CD1c-positive myeloid dendritic cell (primary cell): ENCODE data around the gene CTNNB1.
"Not testable (repeated sequence)": the region's sequence is repeated elsewhere in the genome, so short reads cannot be mapped to it uniquely, and the experiment has no call there.

ENCODE experiments used
- DNase-seq: peaks from one replicate; pipeline ENCODE4 v3.0.0-alpha.2; 2016; ENCODE audit errors: extremely low spot score

CTNNB1 gene

GRCh38 chr3:41258239-41258800 is 59.0 kb downstream of the CTNNB1 start:
- no peak for DNase-seq

- no peak for DNase-seq
Observed at GRCh38 chr3:41259449-41260062, 60.3 kb downstream of the CTNNB1 start.

- no peak for DNase-seq
Observed at GRCh38 chr3:41260063-41260450, 60.8 kb downstream of the CTNNB1 start.

DNA sequence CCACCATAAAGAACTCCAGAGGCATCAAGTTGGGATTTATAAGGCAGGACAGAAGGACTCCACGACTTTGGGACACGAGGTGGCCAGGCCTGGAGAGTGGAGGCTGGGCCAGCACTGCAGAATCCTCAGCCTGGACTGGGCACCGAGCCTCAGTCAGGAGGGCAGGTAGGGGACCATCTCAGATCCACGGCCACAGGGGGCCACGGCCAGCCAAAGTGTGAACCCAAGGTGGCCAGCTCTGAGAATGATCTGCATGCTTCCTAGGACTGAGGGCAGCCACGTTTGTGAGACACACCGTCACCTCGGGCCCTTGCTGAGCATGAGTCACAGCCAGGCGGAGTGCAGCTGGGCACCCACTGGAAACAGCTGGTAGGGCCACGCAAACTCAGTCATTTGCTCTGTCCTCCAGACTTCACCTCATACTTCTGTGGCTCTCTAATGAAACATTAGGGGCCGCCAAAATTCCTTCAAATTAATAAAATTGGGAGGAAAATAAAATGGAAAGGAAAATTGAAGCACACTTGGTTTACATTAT is 65.8 kb downstream of the CTNNB1 start:
- DNase-seq: no peak

DNA sequence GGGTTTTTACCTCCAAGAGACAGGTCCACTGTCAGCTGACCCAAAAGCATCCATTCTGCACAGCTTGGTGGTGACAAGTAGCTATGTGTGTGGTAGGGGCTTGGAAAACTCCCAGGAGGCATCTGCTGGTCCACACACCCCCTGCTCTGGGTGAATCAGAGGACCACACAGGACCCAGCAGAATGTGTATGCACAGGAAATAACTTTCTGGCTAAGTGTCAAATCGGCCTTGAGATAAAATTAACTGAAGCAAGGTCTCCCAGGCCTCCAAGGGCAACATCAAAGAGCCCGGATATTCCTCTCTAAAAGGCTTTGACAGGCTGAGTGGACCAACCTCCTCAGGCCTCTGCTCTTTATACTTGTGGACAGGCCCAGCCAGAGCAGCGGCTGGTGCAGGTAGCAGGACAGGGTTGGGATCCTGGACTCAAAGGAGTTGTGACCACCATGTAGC is 66.5 kb downstream of the CTNNB1 start:
- DNase-seq: no peak

DNA sequence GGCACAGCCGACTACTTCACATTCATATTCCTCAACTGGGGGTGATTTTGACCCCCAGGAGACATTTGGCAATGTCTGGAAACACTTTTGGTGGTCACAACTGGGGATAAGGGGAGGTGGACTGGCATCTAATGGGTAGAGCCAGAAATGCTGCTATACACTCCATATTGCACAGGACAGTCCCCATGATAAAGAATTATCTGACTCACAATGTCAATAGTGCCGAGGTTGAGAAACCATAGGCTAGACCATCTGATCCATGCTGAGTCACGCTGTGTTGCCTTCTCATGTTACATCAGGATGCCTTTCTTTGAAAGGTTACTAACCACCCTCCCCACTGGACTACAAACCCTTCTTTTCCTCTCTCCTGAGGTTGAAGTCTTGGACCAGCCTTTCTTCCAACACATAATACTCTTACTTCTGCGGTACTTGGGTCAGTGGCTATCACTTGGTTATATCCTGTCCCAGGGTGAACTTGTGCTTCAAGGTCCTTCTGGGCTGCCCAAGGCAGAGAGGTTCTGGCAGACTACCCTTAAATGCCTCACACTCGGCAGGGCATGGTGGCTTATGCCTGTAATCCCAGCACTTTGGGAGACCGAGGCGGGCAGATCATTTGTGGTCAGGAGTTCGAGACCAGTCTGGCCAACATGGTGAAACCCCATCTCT is 68.8 kb downstream of the CTNNB1 start:
- DNase-seq: no peak

DNA sequence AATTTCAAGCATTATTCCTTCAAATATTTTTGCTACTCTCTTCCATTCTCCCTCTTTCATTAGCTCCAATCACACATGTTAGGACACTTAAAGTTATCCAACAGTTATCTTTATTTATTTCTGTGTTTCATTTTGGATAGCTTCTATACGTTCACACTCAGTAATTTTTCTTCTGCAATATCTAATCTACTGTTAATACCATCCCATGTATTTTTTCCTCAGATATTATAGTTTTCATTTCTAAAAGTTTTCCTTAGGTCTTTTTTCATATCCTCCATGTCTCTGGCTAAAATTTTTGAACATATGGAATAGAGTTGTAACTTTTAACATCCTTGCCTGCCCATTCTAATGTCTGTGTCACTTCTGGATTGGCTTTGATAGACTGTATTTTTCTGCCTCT is 73.4 kb downstream of the CTNNB1 start:
- DNase-seq: no peak

DNA sequence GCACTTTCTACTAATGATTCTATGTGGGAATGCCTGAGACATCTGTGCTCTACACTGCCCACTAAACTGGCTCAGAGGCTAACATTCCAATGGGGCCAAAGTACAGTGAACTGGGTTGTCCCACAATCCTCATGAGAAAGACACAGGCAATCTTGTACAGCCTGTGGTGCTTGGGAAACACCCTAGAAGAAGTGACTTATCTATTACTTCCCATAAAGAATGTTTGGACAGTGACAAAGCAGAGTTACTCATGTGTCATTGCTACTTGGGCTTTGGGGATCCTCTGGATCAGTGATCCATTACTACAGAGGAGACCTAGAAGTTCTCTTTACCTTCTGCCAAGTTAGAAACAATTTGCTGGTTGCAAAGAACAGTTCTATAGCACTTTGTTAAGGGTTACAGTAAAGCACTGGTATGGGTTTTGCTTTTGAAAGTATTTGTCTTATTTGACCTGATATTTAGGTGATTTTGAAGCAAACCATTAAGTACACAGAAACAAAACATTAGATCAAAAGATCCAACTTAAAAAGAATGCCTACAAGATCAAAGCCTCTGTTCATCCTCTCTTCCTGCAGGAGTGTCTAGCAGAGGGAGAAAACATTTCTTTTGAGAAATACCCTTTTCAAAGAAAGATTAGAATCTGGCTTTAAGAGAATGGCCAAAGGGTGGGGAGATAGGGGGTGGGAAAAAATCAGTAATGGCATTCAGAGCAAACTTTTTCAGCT is 75.8 kb downstream of the CTNNB1 start:
- no peak for DNase-seq

GRCh38 chr3:41276191-41276590 is 76.9 kb downstream of the CTNNB1 start:
- no peak for DNase-seq

DNA sequence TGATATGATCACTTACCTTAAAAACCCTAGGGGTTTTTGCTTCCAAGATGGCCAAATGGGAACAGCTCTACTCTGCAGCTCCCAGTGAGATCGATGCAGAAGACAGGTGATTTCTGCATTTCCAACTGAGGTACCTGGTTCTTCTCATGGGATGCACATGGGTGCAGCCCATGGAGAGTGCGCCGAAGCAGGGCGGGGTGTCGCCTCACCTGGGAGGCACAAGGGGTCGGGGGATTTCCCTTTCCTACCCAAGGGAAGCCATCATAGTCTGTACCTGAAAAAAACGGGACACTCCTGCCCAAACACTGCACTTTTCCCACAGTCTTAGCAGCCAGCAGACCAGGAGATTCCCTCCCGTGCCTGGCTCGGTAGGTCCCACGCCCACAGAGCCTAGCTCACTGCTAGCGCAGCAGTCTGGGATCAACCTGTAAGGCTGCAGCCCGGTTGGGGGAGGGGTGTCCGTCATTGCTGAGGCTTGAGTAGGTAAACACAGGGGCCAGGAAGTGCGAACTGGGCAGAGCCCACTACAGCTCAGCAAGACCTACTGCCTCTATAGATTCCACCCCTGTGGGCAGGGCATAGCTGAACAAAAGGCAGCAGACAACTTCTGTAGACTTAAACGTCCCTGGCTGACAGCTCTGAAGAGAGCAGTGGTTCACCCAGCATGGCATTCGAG is 78.6 kb downstream of the CTNNB1 start:
- DNase-seq: no peak

DNA sequence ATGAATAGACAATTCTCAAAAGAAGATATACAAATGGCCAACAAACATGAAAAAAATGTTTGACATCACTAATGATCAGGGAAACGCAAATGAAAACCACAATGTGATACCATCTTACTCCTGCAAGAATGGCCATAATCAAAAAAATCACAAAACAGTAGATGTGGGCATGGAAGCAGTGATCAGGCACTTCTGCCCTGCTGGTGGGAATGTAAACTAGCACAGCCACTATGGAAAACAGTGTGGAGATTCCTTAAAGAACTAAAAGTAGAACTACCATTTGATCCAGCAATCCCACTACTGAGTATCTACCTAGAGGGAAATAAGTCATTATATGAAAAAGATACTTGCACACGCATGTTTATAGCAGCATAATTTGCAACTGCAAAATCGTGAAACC is 85.6 kb downstream of the CTNNB1 start:
- not testable (repeated sequence) for DNase-seq

DNA sequence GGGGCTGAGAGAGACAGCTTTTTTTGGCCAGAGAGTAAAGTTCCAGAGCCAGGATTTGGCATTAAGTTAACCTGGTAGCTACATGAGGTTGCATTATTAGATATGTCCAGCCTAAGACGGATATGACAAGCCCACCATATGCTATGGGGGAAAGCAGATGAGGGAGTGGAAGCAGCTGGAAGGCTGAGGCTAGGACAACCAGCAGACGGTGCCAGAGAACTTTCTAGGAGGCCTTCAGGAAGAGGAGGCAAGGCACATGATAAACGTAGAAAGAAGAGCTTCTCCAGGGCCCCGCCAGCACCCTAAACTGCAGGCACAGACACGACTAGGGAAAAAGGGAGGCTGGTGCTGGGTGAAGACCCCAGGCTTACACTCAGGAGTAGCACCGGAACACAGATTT is 87.0 kb downstream of the CTNNB1 start:
- no peak for DNase-seq

GRCh38 chr3:41288785-41289184 is 89.5 kb downstream of the CTNNB1 start:
- DNase-seq: no peak
